Neural progenitor cell (in vitro differentiated cells): ENCODE measurements around the gene TTC12. TPM values are rescaled to one million over a fixed set of nuclear protein-coding genes. Genes with fewer than 3 reads are reported as not detected.

Experiments
- DNase-seq: peaks from one replicate; pipeline ENCODE4 v3.0.0-alpha.2; 2016; ENCODE audit warnings: low spot score
- H2AFZ ChIP-seq: fragments of 200-600 bp; sonication (generic); replicated peaks from 2 replicates; pipeline ENCODE4 v1.6.1; 2016; ENCODE audit warnings: antibody characterized with exemption
- H3F3A ChIP-seq: fragments of 200-600 bp; sonication (generic); 2 replicates; pipeline ENCODE4 v1.6.1; 2016; ENCODE audit warnings: antibody characterized with exemption, low read depth
- H3K27ac ChIP-seq: fragments of 200-600 bp; sonication (generic); 2 replicates; pipeline ENCODE4 v1.5.1; 2016; ENCODE audit warnings: mild to moderate bottlenecking
- H3K27me3 ChIP-seq: fragments of 200-600 bp; sonication (generic); 2 replicates; pipeline ENCODE4 v1.6.1; 2016; ENCODE audit warnings: mild to moderate bottlenecking, moderate library complexity
- H3K36me3 ChIP-seq: fragments of 200-600 bp; sonication (generic); 2 replicates; pipeline ENCODE4 v1.5.1; 2016
- H3K4me1 ChIP-seq: fragments of 200-600 bp; sonication (generic); 2 replicates; pipeline ENCODE4 v1.6.1; 2016; ENCODE audit warnings: mixed run types
- H3K4me2 ChIP-seq: fragments of 200-600 bp; sonication (generic); 2 replicates; pipeline ENCODE4 v1.6.1; 2016
- H3K4me3 ChIP-seq: fragments of 200-600 bp; sonication (generic); 2 replicates; pipeline ENCODE4 v1.5.1; 2016
- H3K79me2 ChIP-seq: fragments of 200-600 bp; sonication (generic); 2 replicates; pipeline ENCODE4 v1.6.1; 2016; ENCODE audit warnings: low read depth
- H3K9ac ChIP-seq: fragments of 200-600 bp; sonication (generic); 2 replicates; pipeline ENCODE4 v1.6.1; 2016
- H3K9me3 ChIP-seq: fragments of 200-600 bp; sonication (generic); 2 replicates; pipeline ENCODE4 v1.5.1; 2016; ENCODE audit warnings: low read depth
- H4K20me1 ChIP-seq: fragments of 200-600 bp; sonication (generic); 2 replicates; pipeline ENCODE4 v1.6.1; 2016; ENCODE audit warnings: low read depth
- H3K27ac Mint-ChIP-seq: 3 replicates; pipeline ENCODE4 v1.8.0; 2021; ENCODE audit warnings: mixed read lengths
- H3K27me3 Mint-ChIP-seq: 2 replicates; pipeline ENCODE4 v1.8.0; 2022; ENCODE audit warnings: low read depth, mild to moderate bottlenecking, inconsistent platforms, moderate library complexity, mixed read lengths; ENCODE audit not compliant: insufficient read depth
- H3K36me3 Mint-ChIP-seq: 3 replicates; pipeline ENCODE4 v1.8.0; 2021; ENCODE audit warnings: mixed read lengths
- H3K4me1 Mint-ChIP-seq: 3 replicates; pipeline ENCODE4 v1.8.0; 2021; ENCODE audit warnings: mixed read lengths
- H3K4me3 Mint-ChIP-seq: 3 replicates; pipeline ENCODE4 v1.8.0; 2021; ENCODE audit warnings: mild to moderate bottlenecking, moderate library complexity, mixed read lengths
- H3K9me3 Mint-ChIP-seq: 3 replicates; pipeline ENCODE4 v1.8.0; 2020; ENCODE audit warnings: mixed read lengths
- CTCF ChIP-seq: fragments of 200-600 bp; sonication (generic); IDR thresholded peaks from 2 replicates; pipeline ENCODE4 v1.5.1; 2017; ENCODE audit warnings: antibody characterized with exemption, mild to moderate bottlenecking
- EZH2 ChIP-seq: fragments of 200-600 bp; sonication (generic); IDR thresholded peaks from 2 replicates; pipeline ENCODE4 v1.6.1; 2017; ENCODE audit warnings: antibody characterized with exemption, mild to moderate bottlenecking, moderate library complexity
- EZH2phosphoT487 ChIP-seq: fragments of 200-600 bp; sonication (generic); IDR thresholded peaks from 2 replicates; pipeline ENCODE4 v1.6.1; 2017; ENCODE audit warnings: antibody characterized with exemption
- total RNA-seq: library from RNA; depleted of rRNA; stranded (reverse); fragments of >200 nt; gene quantifications from 2 replicates; pipeline ENCODE4 v1.2.3, GENCODE V29; 2015; ENCODE audit warnings: low replicate concordance

The TTC12 gene
- total RNA-seq, 1 donor from 2014 or later: 33.4 TPM

GRCh38 chr11:113334183-113334582 lies 19.8 kb downstream of the TTC12 start:
- H3K9ac ChIP-seq: no peak overlapping the region
- no peaks in the 10 kb centered on the region for H3K27me3 ChIP-seq
- H3K79me2 ChIP-seq: no peaks in the 10 kb centered on the region
- H2AFZ ChIP-seq: no peak overlapping the region
- H3F3A ChIP-seq: no peaks in the 10 kb centered on the region
- Mint-ChIP-seq H3K36me3 (peaks cover 25% of the 10 kb centered on the region), H3K27ac (no peak overlapping the region), H3K4me1 (peaks cover 5% of the 10 kb centered on the region), H3K4me3 (no peak overlapping the region), H3K9me3 (no peaks in the 10 kb centered on the region), H3K27me3 (no peaks in the 10 kb centered on the region)
- no peak for DNase-seq
- H3K4me2 ChIP-seq: no peak overlapping the region
- H3K4me1 ChIP-seq: peaks cover 13% of the 10 kb centered on the region
- H3K27ac ChIP-seq: no peak overlapping the region
- no peaks in the 10 kb centered on the region for H3K36me3 ChIP-seq
- no peaks in the 10 kb centered on the region for H3K9me3 ChIP-seq
- no peak overlapping the region for H3K4me3 ChIP-seq
- H4K20me1 ChIP-seq: peaks cover 10% of the 10 kb centered on the region
- TF ChIP-seq EZH2phosphoT487: no peak
- no peak for TF ChIP-seq EZH2
- TF ChIP-seq CTCF: no peak

GRCh38 chr11:113338730-113339129 lies 24.3 kb downstream of the TTC12 start:
- TF ChIP-seq EZH2 (no peak), EZH2phosphoT487 (no peak), CTCF (peak; percentile 26)
- Mint-ChIP-seq H3K36me3 (peaks cover 29% of the 10 kb centered on the region), H3K4me3 (peak overlapping the region; percentile 27), H3K4me1 (no peaks in the 10 kb centered on the region), H3K27ac (no peak overlapping the region), H3K27me3 (no peaks in the 10 kb centered on the region), H3K9me3 (no peaks in the 10 kb centered on the region)
- no peaks in the 10 kb centered on the region for H3K79me2 ChIP-seq
- DNase-seq: no peak
- H3K4me2 ChIP-seq: no peak overlapping the region
- no peaks in the 10 kb centered on the region for H3K36me3 ChIP-seq
- no peaks in the 10 kb centered on the region for H3K4me1 ChIP-seq
- no peak overlapping the region for H2AFZ ChIP-seq
- H3K9ac ChIP-seq: no peak overlapping the region
- H3K9me3 ChIP-seq: no peaks in the 10 kb centered on the region
- no peaks in the 10 kb centered on the region for H3K27me3 ChIP-seq
- no peaks in the 10 kb centered on the region for H3F3A ChIP-seq
- H4K20me1 ChIP-seq: no peaks in the 10 kb centered on the region
- H3K4me3 ChIP-seq: no peak overlapping the region
- H3K27ac ChIP-seq: no peak overlapping the region

- TF ChIP-seq EZH2 (no peak), CTCF (no peak), EZH2phosphoT487 (no peak)
- Mint-ChIP-seq H3K4me3 (no peak overlapping the region), H3K27me3 (no peaks in the 10 kb centered on the region), H3K9me3 (no peaks in the 10 kb centered on the region), H3K36me3 (peaks cover 34% of the 10 kb centered on the region), H3K4me1 (no peaks in the 10 kb centered on the region), H3K27ac (peak overlapping the region; percentile 10)
- H3K36me3 ChIP-seq: no peaks in the 10 kb centered on the region
- no peak overlapping the region for H3K4me2 ChIP-seq
- no peaks in the 10 kb centered on the region for H3K27me3 ChIP-seq
- H4K20me1 ChIP-seq: no peaks in the 10 kb centered on the region
- H3F3A ChIP-seq: no peaks in the 10 kb centered on the region
- no peak for DNase-seq
- H2AFZ ChIP-seq: no peak overlapping the region
- no peak overlapping the region for H3K27ac ChIP-seq
- H3K4me1 ChIP-seq: no peaks in the 10 kb centered on the region
- H3K4me3 ChIP-seq: no peak overlapping the region
- H3K9ac ChIP-seq: no peak overlapping the region
- no peaks in the 10 kb centered on the region for H3K79me2 ChIP-seq
- H3K9me3 ChIP-seq: no peaks in the 10 kb centered on the region
These were observed 25.7 kb downstream of the TTC12 start for GRCh38 chr11:113339929-113340589.
